Activated CD4-positive, CD25-positive, alpha-beta regulatory T cell treated with anti-CD3 and anti-CD28 coated beads, Interleukin-2, amount 50 U/mL, for 24 hours (primary cell): ENCODE data around the gene NCF1.
"Not testable (repeated sequence)": the region's sequence is repeated elsewhere in the genome, so short reads cannot be mapped to it uniquely, and the experiment has no call there.

Experiments used
- ATAC-seq, 2 donors: fragments of 150-1000 bp; cut with Tn5 transposase; one replicate each; pipeline ENCODE4 v1.10.0; 2021; ENCODE audit warnings: mild to moderate bottlenecking in 1 of 2, moderate library complexity in 1 of 2

The NCF1 gene

DNA sequence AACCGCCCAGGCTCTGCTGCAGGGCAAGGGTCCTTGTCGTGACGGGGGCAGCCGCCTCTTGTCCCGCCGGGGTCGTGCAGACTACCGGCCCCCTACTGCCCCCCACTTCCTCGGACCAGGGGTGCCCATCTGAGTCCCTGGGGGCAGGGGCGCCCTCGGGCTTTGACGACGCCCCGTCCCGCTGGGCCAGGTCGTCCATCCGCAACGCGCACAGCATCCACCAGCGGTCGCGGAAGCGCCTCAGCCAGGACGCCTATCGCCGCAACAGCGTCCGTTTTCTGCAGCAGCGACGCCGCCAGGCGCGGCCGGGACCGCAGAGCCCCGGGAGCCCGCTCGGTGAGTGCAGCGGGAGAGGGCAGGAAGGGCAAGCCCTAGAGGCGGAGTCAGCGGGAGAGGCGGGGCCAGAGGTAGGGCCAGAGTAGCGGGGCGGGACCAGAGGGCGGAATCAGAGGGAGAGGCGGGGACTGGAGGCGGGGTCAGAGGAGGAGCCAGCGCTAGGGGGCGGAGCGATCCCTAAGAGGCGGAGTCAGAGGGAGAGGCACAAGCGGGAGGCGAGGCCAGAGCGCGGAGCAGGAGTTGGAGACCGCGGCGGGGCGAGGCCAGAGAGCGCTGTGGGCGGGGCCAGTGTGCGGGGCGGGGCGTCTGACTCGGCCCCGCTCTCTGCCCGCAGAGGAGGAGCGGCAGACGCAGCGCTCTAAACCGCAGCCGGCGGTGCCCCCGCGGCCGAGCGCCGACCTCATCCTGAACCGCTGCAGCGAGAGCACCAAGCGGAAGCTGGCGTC, 14.7 kb downstream of the NCF1 start:
- peak; percentile 90 to 94 for ATAC-seq

DNA sequence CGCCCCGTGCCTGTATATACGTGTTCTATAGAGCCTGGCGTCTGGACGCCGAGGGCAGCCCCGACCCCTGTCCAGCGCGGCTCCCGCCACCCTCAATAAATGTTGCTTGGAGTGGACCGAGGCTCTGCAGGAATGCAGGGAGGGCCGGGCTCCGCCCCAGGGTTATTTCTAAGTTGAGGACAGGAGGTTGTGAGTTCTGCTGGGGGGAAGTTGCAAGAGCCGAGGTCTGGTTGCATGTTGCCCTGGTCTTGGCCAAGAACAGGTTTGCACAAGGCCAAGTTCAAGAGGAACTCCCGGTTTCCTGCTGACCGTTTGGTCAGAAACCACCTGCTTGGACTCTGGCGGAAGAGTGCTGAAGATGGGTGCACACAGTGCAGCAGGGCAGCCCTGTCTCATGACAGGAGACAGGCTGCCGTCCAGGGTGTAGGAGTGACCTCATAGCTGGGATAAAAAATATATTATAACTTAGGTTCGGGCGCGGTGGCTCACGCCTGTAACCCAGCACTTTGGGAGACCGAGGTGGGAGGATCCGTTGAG, 15.5 kb downstream of the NCF1 start:
- ATAC-seq: not testable (repeated sequence)

DNA sequence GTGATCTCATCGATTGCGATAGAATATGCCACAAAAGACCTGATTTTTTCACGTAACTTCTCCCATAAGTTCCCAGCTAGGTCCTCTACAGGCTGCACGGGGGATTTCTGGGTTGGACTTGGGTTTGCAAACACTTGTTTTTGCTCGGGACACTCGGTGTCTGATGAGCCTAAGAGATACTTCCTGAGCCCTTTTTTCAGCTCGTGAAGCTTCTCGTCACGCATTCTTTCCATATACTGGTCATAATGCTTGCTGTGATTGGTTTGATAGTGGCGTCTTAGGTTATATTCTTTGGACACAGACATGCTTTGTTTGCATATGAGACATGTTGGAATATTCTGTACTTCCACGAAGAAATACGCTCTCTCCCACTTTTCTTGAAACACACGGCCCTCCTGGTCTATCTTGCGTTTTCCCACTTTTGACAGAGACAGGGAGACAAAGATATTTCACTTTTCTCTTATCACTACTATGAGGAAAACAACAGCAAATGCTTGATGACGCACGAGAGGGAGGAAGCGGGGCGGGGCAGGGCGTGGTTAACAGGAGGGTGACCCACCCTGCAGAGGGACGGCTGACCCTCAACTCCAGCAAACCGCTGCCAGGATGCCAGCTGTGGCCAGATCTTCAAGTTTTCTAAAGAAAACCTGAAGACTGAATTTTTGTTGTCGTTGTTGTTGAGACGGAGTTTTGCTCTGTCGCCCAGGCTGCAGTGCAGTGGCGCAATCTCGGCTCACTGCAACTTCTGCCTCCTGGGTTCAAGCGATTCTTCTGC, 24.2 kb downstream of the NCF1 start:
- ATAC-seq: not testable (repeated sequence)

DNA sequence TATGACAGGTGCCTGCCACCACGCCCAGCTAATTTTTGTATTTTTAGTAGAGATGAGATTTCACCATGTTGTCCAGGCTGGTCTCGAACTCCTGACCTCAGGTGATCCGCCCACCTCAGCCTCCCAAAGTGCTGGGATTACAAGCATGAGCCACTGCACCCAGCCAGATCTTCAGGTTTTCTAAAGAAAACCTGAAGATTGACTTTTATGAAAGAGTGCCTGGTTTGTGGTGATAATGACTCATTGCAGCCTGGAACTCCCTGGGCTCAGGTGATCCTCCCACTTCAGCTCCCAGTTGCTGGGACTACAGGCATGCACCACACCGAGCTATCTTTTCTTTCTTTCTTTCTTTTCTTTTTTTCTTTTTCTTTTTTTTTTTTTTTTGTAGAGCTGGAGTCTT, 24.8 kb downstream of the NCF1 start:
- ATAC-seq: peak in 1 of 2 donors; percentile 39

DNA sequence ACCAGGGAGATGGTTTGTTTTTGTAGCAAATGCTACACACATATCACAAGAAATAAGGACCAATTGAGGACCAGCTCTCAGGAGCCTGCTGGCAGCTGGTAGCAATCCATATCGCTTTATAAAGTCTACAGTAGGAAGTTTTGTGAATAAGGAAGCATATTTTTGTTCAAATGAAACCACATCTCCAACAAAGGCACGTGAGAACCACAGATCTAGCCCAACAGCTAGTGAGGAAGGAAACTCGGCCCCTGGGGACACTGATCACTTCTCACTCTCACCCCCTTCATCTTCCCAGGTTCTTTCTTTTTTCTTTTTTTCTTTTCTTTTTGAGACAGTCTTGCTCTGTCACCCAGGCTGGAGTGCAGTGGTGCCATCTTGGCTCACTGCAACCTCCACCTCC, 42.1 kb downstream of the NCF1 start:
- not testable (repeated sequence) for ATAC-seq

DNA sequence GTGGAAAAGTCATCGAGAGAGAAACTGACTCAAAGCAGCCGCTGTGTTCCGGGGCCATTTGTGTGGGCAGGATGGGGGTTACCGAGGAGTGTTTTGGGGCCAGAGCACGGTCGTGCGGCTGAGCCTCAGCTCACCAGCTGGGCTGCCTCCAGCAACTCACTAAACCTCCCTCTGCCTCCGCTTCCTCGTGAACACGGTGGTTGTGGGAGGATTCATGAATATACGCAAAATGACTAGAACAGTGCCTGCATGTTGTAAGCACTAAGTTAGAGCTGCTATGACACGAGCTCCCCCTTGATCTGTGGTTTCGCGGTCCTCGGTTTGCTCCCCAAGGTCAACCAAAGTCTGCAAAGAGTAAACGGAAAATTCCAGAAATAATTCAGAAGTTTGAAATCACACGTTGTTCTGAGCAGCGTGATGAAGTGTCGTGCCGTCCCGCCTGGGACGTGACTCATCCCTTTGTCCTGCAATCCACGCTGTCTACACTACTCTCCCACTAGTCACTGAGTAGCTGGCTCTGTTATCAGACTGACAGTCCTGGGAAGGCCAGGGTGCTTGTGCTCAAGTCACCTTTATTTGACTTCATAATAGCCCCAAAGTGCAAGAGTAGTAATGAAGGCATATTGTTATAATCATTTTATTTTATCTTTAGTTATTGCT, 46.5 kb downstream of the NCF1 start:
- peak; percentile 82 for ATAC-seq

DNA sequence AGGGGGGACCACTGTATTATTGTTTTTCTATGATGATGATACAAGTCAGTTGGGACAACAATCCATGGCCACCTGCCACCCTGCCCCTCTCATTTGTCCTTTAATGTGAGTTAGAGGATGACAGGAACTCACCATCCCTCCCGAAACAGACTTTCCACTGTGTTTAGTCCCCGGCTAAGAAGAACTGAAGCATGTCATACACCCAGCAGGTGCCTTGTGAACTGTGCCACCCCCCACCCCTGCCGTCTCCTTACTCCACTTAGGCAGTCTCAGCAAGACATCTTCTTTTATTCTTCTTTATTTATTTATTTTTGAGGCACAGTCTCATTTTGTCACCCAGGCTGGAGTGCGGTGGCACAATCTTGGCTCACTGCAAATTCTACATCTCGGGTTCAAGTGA, 47.4 kb downstream of the NCF1 start:
- ATAC-seq: not testable (repeated sequence)

DNA sequence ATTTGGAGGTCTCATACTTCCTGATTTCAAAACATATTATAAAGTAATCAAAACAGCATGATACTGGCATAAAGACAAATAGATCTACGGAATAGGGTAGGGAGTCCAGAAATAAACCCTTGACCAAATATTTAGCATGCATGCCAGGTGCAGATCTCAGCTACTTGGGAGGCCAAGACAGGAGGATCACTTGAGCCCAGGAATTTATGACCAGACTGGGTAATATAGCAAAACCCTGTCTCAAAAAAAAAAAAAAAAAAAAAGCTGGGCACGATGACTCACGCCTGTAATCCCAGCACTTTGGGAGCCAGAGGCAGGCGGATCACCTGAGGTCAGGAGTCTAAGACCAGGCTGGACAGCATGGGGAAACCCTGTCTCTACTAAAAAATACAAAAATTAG, 56.1 kb downstream of the NCF1 start:
- ATAC-seq: not testable (repeated sequence)

DNA sequence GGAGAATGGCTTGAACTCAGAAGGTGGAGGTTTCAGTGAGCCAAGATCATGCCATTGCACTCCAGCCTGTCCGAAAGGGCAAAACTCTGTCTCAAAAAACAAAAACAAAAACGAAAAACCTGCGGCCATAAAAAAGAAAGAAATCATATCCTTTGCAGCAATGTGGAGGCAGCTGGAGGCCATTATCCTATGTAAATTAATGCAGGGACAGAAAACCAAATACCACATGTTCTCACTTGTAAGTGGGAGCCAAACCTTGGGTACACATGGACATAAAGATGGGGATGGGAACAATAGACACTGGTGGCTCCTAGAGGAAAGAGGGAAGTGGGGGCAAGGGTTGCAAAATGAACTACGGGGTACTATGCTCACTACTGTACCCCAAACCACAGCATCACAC, 56.6 kb downstream of the NCF1 start:
- not testable (repeated sequence) for ATAC-seq
